HFFc6 (cell line): ENCODE data around the gene GP1BB. TPM values are rescaled to one million over a fixed set of nuclear protein-coding genes. Genes with fewer than 3 reads are reported as not detected.
A peak's percentile ranks its signal among the peaks of the same experiment; 100 is the strongest.

Source experiments
- DNase-seq: peaks from one replicate; pipeline ENCODE4 v3.0.0-alpha.2; 2018
- H3K27ac Mint-ChIP-seq: 2 replicates; pipeline ENCODE4 v1.8.0; 2020; ENCODE audit warnings: mild to moderate bottlenecking, mixed read lengths
- H3K27me3 Mint-ChIP-seq: 2 replicates; pipeline ENCODE4 v1.8.0; 2021; ENCODE audit warnings: mild to moderate bottlenecking, moderate library complexity, mixed read lengths; ENCODE audit not compliant: insufficient read depth
- H3K36me3 Mint-ChIP-seq: 2 replicates; pipeline ENCODE4 v1.8.0; 2021; ENCODE audit warnings: low read depth, mixed read lengths
- H3K4me1 Mint-ChIP-seq: 2 replicates; pipeline ENCODE4 v1.8.0; 2020; ENCODE audit warnings: low read depth, mixed read lengths
- H3K4me3 Mint-ChIP-seq: 2 replicates; pipeline ENCODE4 v1.8.0; 2020; ENCODE audit warnings: mild to moderate bottlenecking, moderate library complexity, mixed read lengths
- H3K9me3 Mint-ChIP-seq: 2 replicates; pipeline ENCODE4 v1.8.0; 2020; ENCODE audit warnings: mild to moderate bottlenecking, mixed read lengths
- CTCF ChIP-seq: fragments of 200-600 bp; sonication (generic); IDR thresholded peaks from 2 replicates; pipeline ENCODE4 v1.5.0; 2021; ENCODE audit warnings: antibody characterized with exemption, mild to moderate bottlenecking
- total RNA-seq, 6 experiments: library from RNA; stranded (reverse); fragmentation: NEBNext Ultra II Directional; extraction: Animal tissue kit (Norgen Biotek cat#: 25700); gene quantifications; 2 replicates in 1 of 6; 3 replicates in 5 of 6; pipeline ENCODE4 v1.2.3, GENCODE V29; 2021

GP1BB gene
- total RNA-seq, 6 experiments from 2014 or later = 0.27 to 1.1 (median 0.41) TPM; not detected in 3

- Mint-ChIP-seq H3K27me3 (peaks cover 25% of the 10 kb centered on the region), H3K4me3 (no peak overlapping the region), H3K36me3 (no peaks in the 10 kb centered on the region; the same call in 1 of the 2 replicates), H3K9me3 (no peaks in the 10 kb centered on the region), H3K4me1 (peaks cover 12% of the 10 kb centered on the region), H3K27ac (no peak overlapping the region)
- DNase-seq = no peak
- TF ChIP-seq CTCF = no peak
Measured at GRCh38 chr22:19763458-19764298, 40.3 kb downstream of the GP1BB start.

- H3K36me3 Mint-ChIP-seq = no peaks in the 10 kb centered on the region; the same call in 1 of the 2 replicates
- no peak for TF ChIP-seq CTCF
- no peak overlapping the region for H3K4me3 Mint-ChIP-seq
- no peaks in the 10 kb centered on the region for H3K9me3 Mint-ChIP-seq
- no peak for DNase-seq
- peaks cover 23% of the 10 kb centered on the region for H3K27me3 Mint-ChIP-seq
- no peak overlapping the region for H3K27ac Mint-ChIP-seq
- peaks cover 12% of the 10 kb centered on the region for H3K4me1 Mint-ChIP-seq
Measured at GRCh38 chr22:19764299-19764593, 40.9 kb downstream of the GP1BB start.

GRCh38 chr22:19764636-19765476 is 41.5 kb downstream of the GP1BB start:
- Mint-ChIP-seq H3K4me3 (peak overlapping the region; percentile 12; the same call in 1 of the 2 replicates), H3K9me3 (no peaks in the 10 kb centered on the region), H3K4me1 (peaks cover 7% of the 10 kb centered on the region), H3K27ac (no peak overlapping the region), H3K27me3 (peaks cover 22% of the 10 kb centered on the region), H3K36me3 (no peaks in the 10 kb centered on the region; the same call in 1 of the 2 replicates)
- no peak for TF ChIP-seq CTCF
- no peak for DNase-seq

GRCh38 chr22:19765477-19766239 is 42.3 kb downstream of the GP1BB start:
- Mint-ChIP-seq H3K4me1 (no peaks in the 10 kb centered on the region), H3K9me3 (no peaks in the 10 kb centered on the region), H3K27ac (no peak overlapping the region), H3K36me3 (no peaks in the 10 kb centered on the region), H3K27me3 (peaks cover 18% of the 10 kb centered on the region), H3K4me3 (no peak overlapping the region)
- TF ChIP-seq CTCF = no peak
- DNase-seq = no peak

GRCh38 chr22:19766240-19766510 is 42.8 kb downstream of the GP1BB start:
- Mint-ChIP-seq H3K9me3 (no peaks in the 10 kb centered on the region), H3K4me3 (no peak overlapping the region), H3K4me1 (no peaks in the 10 kb centered on the region), H3K27ac (no peak overlapping the region), H3K27me3 (peaks cover 18% of the 10 kb centered on the region), H3K36me3 (no peaks in the 10 kb centered on the region)
- DNase-seq = no peak
- no peak for TF ChIP-seq CTCF
